ENCODE data around the gene MT1A. TPM values are rescaled to one million over a fixed set of nuclear protein-coding genes. Genes with fewer than 3 reads are reported as not detected.

MT1A gene
- total RNA-seq (10 to 100 TPM in 1 of 4 donors, 1 to 10 TPM in 3; 1.6 to 27.5 (median 6.0) TPM), polyA plus RNA-seq (73.4 TPM)
- long read RNA-seq, donor 1 = 0 reads
- long read RNA-seq, donor 2, partial matches to known transcripts = 1 of 4 reads
- long read RNA-seq, donor 2, other reads (novel, unspliced or antisense) = 0 of 4 reads
- long read RNA-seq, donor 3 = 0 reads
- long read RNA-seq, donor 4 = 0 reads

GRCh38 chr16:56637814-56638750, at the start of gene MT1A:
TSS of gene MT1A (plus strand) at chr16:56638666. CDS start at chr16:56638739, 73 bp downstream.
- ATAC-seq (peak; percentile 91), DNase-seq (peak; percentile 91 to 95 (median 93))
- intact Hi-C loops (cut with DNase I) = no loop called here
- peaks cover 1% of the 10 kb centered on the region for H3K4me1 ChIP-seq (ENCODE audit: control insufficient read depth, insufficient read depth, low read length)
- WGBS = 7% methylated on average over 68 of the region's 68 CpGs
- H3K27ac ChIP-seq (ENCODE audit: low read length) = peak within 1 kb of the TSS; percentile 3
- no peaks in the 10 kb centered on the region for H3K27me3 ChIP-seq (ENCODE audit: control insufficient read depth, insufficient read depth)
- H3K4me3 ChIP-seq (ENCODE audit: low read length) = peak within 1 kb of the TSS; percentile 51
- H3K9me3 ChIP-seq (ENCODE audit: control insufficient read depth, low read length) = no peaks in the 10 kb centered on the region

DNA sequence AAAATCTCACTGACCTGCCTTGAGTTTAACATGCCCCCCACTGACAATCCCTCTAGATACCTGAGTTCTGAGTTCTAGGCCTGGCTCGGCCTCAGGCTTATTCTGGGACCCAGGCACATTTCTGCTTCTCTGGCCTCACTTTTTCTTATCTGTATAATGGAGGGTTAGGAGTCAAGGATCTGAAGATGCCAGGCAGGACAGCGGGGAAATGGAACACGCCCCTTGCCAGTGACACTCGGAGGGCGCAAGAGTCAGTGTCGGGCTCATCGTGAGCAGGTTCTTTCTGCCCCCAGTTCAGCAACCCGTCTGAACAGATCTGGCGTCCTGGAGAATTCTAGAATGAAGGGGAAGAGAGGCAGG, 49.7 kb upstream of the MT1A start:
- 32% methylated on average over 9 of the region's 9 CpGs for WGBS
- H3K4me3 ChIP-seq (ENCODE audit: low read length) = peak overlapping the region; percentile 28
- no peak for DNase-seq

GRCh38 chr16:56589141-56590039, 49.1 kb upstream of the MT1A start, which contains the start of gene MT3:
TSS of gene MT3 (plus strand) at chr16:56589528. CDS start at chr16:56589591, 63 bp downstream.
- Histone ChIP-seq H3K27ac (ENCODE audit: low read length) (no peak within 1 kb of the TSS), H3K27me3 (ENCODE audit: control insufficient read depth, insufficient read depth) (no peaks in the 10 kb centered on the region), H3K4me1 (ENCODE audit: control insufficient read depth, insufficient read depth, low read length) (no peaks in the 10 kb centered on the region), H3K4me3 (ENCODE audit: low read length) (peak within 1 kb of the TSS; percentile 28), H3K9me3 (ENCODE audit: control insufficient read depth, low read length) (no peaks in the 10 kb centered on the region)
- peak in 1 of 2 donors; percentile 48 for ATAC-seq
- WGBS = 6% methylated on average over 87 of the region's 87 CpGs
- no peak for DNase-seq
- intact Hi-C loops (cut with DNase I) = loop anchor here in 2 of 4 donors (10.0 kb wide), 2 partner anchors 45 to 65 kb away; partner anchors contain the start of gene BBS2 (in 1 of the 2)

More for the DNA sequence above, 49.7 kb upstream of the MT1A start:
- Histone ChIP-seq H3K27me3 (ENCODE audit: control insufficient read depth, insufficient read depth) (no peaks in the 10 kb centered on the region), H3K27ac (ENCODE audit: low read length) (no peak overlapping the region), H3K9me3 (ENCODE audit: control insufficient read depth, low read length) (no peaks in the 10 kb centered on the region), H3K4me1 (ENCODE audit: control insufficient read depth, insufficient read depth, low read length) (no peaks in the 10 kb centered on the region)
- intact Hi-C loops (cut with DNase I) = no loop called here
- no peak for ATAC-seq

GRCh38 chr16:56591377-56592060, 46.9 kb upstream of the MT1A start:
- Histone ChIP-seq H3K9me3 (ENCODE audit: control insufficient read depth, low read length) (no peaks in the 10 kb centered on the region), H3K27ac (ENCODE audit: low read length) (no peak overlapping the region), H3K27me3 (ENCODE audit: control insufficient read depth, insufficient read depth) (no peaks in the 10 kb centered on the region), H3K4me3 (ENCODE audit: low read length) (no peak overlapping the region), H3K4me1 (ENCODE audit: control insufficient read depth, insufficient read depth, low read length) (no peaks in the 10 kb centered on the region)
- ATAC-seq (no peak), DNase-seq (no peak)
- intact Hi-C loops (cut with DNase I) = loop anchor here in 2 of 4 donors (10.0 kb wide), 2 partner anchors 47 to 67 kb away; partner anchors contain the start of gene BBS2 (in 1 of the 2)
- WGBS = 55% methylated on average over 4 of the region's 4 CpGs

DNA sequence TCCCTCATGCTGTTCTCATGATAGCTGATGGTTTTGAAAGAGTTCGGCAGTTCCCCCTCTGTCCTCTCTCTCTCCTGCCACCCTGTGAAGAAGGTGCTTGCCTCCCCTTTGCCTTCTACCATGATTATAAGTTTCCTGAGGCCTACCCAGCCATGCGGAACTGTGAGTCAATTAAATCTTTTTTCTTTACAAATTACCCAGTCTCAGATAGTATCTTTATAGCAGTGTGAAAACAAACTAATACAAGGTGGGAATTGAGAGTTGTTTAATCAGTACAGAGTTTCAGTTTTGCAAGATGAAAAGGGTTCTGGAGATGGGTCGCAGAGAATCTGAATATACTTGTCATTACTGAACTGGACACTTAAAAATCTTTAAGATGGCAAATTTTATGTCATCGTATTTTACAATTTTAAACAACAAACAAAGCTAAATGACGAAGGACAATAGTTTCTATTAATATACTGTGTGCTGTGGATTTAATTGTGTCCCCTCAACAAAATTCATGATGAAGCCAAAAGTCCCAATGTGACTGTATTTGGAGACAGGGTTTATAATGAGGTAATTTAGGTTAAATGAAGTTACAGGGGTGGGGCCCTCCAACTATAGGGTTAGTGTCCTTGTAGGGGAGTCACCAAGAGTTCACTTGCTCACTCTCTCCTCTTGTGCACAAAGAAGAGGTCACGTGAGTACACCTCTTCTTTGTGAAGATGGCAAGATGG, 44.7 kb upstream of the MT1A start:
- intact Hi-C loops (cut with DNase I) = loop anchor here in 2 of 4 donors (10.0 kb wide), 2 partner anchors 49 to 69 kb away; partner anchors contain the start of gene BBS2 (in 1 of the 2)
- Histone ChIP-seq H3K4me1 (ENCODE audit: control insufficient read depth, insufficient read depth, low read length) (no peaks in the 10 kb centered on the region), H3K4me3 (ENCODE audit: low read length) (no peak overlapping the region), H3K9me3 (ENCODE audit: control insufficient read depth, low read length) (no peaks in the 10 kb centered on the region), H3K27me3 (ENCODE audit: control insufficient read depth, insufficient read depth) (no peaks in the 10 kb centered on the region), H3K27ac (ENCODE audit: low read length) (no peak overlapping the region)
- DNase-seq (no peak), ATAC-seq (no peak)
- WGBS = 94% methylated on average over 6 of the region's 6 CpGs

- H3K27ac ChIP-seq (ENCODE audit: low read length) = no peak overlapping the region
- 94% methylated on average over 5 of the region's 5 CpGs for WGBS
- no peak overlapping the region for H3K4me3 ChIP-seq (ENCODE audit: low read length)
- ATAC-seq = no peak
- DNase-seq = no peak
- intact Hi-C loops (cut with DNase I) = loop anchor here in 2 of 4 donors (10.0 kb wide), 2 partner anchors 49 to 69 kb away; partner anchors contain the start of gene BBS2 (in 1 of the 2)
- no peaks in the 10 kb centered on the region for H3K9me3 ChIP-seq (ENCODE audit: control insufficient read depth, low read length)
- H3K27me3 ChIP-seq (ENCODE audit: control insufficient read depth, insufficient read depth) = no peaks in the 10 kb centered on the region
- no peaks in the 10 kb centered on the region for H3K4me1 ChIP-seq (ENCODE audit: control insufficient read depth, insufficient read depth, low read length)
These were observed 44.2 kb upstream of the MT1A start for GRCh38 chr16:56594292-56594619.

GRCh38 chr16:56600398-56600999, 38.0 kb upstream of the MT1A start:
- Histone ChIP-seq H3K27me3 (ENCODE audit: control insufficient read depth, insufficient read depth) (no peaks in the 10 kb centered on the region), H3K9me3 (ENCODE audit: control insufficient read depth, low read length) (no peaks in the 10 kb centered on the region), H3K4me3 (ENCODE audit: low read length) (no peak overlapping the region), H3K27ac (ENCODE audit: low read length) (no peak overlapping the region), H3K4me1 (ENCODE audit: control insufficient read depth, insufficient read depth, low read length) (no peaks in the 10 kb centered on the region)
- intact Hi-C loops (cut with DNase I) = loop anchor here (2.0 to 10.0 kb wide), 4 partner anchors 86 to 104 kb away; no protein-coding TSS in a partner anchor
- DNase-seq = no peak
- ATAC-seq = peak; percentile 37 to 51
- WGBS = 32% methylated on average over 8 of the region's 8 CpGs

GRCh38 chr16:56601325-56601724, 37.1 kb upstream of the MT1A start:
- H3K27me3 ChIP-seq (ENCODE audit: control insufficient read depth, insufficient read depth) = no peaks in the 10 kb centered on the region
- no peaks in the 10 kb centered on the region for H3K9me3 ChIP-seq (ENCODE audit: control insufficient read depth, low read length)
- WGBS = 61% methylated on average over 9 of the region's 9 CpGs
- H3K4me1 ChIP-seq (ENCODE audit: control insufficient read depth, insufficient read depth, low read length) = peaks cover 6% of the 10 kb centered on the region
- ATAC-seq (no peak), DNase-seq (no peak)
- intact Hi-C loops (cut with DNase I) = loop anchor here (2.0 to 10.0 kb wide), 4 partner anchors 87 to 103 kb away; no protein-coding TSS in a partner anchor
- H3K27ac ChIP-seq (ENCODE audit: low read length) = no peak overlapping the region
- no peak overlapping the region for H3K4me3 ChIP-seq (ENCODE audit: low read length)

- intact Hi-C loops (cut with DNase I) = loop anchor here (2.0 to 10.0 kb wide), 5 partner anchors 85 to 101 kb away; no protein-coding TSS in a partner anchor
- H3K4me3 ChIP-seq (ENCODE audit: low read length) = no peak overlapping the region
- H3K27me3 ChIP-seq (ENCODE audit: control insufficient read depth, insufficient read depth) = no peaks in the 10 kb centered on the region
- DNase-seq (peak; percentile 40 to 68 (median 66)), ATAC-seq (peak in 1 of 2 donors; percentile 12)
- no peaks in the 10 kb centered on the region for H3K9me3 ChIP-seq (ENCODE audit: control insufficient read depth, low read length)
- peaks cover 9% of the 10 kb centered on the region for H3K4me1 ChIP-seq (ENCODE audit: control insufficient read depth, insufficient read depth, low read length)
- H3K27ac ChIP-seq (ENCODE audit: low read length) = no peak overlapping the region
- 26% methylated on average over 4 of the region's 4 CpGs for WGBS
These were observed 34.9 kb upstream of the MT1A start for GRCh38 chr16:56603589-56603988.
